ENCODE measurements around the gene UXT. TPM values are rescaled to one million over a fixed set of nuclear protein-coding genes. Genes with fewer than 3 reads are reported as not detected.
"Not testable (repeated sequence)": the region's sequence is repeated elsewhere in the genome, so short reads cannot be mapped to it uniquely, and the experiment has no call there.

Gene UXT
- total RNA-seq, 1 experiment from 2014 or later: 109 TPM

GRCh38 chrX:47618923-47619485, 40.0 kb downstream of the UXT start:
- no peak for DNase-seq (ENCODE audit: low read depth)

- DNase-seq (ENCODE audit: low read depth): no peak
Measured at GRCh38 chrX:47614618-47615017, 44.4 kb downstream of the UXT start.

GRCh38 chrX:47613082-47613481, 45.9 kb downstream of the UXT start:
- no peak for DNase-seq (ENCODE audit: low read depth)

- no peak for DNase-seq (ENCODE audit: low read depth)
Measured at GRCh38 chrX:47612418-47612817, 46.6 kb downstream of the UXT start.

DNA sequence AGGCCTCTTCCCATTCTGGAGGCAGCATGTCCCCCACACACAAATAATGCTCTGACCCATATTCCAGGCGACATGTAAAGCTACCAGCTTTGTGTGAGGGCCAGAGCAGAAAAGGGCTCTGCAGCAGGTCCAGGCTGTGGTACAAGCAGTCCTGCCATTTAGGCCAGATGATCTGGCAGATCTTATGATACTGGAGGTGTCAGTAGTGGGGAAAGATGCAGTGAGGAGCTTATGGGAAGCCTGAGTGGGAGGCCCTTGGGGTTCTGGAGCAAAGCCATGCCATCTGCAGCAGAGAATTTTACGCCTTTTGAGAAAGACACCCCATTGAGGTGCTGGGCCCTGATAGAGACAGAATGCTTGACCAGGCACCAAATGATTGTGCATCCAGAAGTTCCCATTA, 47.1 kb downstream of the UXT start:
- no peak for DNase-seq (ENCODE audit: low read depth)

DNA sequence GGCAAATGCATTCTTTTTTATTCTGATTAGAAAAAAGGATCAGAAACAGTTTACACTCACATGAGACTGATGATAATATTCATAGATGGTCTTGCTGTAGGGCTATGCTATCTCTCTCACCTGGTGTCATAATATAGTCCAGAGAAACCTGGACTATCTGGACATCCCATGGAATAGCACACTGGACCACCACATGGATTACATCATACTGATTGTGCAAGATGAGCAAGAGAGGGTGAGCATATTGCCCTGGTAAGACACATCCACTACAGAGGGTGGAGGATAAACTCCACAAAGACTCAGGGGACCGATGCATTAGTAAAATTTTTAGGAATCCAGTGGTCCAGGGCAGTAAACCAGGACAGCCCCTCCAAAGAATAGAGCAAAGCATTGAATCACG, 47.5 kb downstream of the UXT start:
- DNase-seq (ENCODE audit: low read depth): no peak

GRCh38 chrX:47610511-47610910, 48.5 kb downstream of the UXT start:
- no peak for DNase-seq (ENCODE audit: low read depth)

DNA sequence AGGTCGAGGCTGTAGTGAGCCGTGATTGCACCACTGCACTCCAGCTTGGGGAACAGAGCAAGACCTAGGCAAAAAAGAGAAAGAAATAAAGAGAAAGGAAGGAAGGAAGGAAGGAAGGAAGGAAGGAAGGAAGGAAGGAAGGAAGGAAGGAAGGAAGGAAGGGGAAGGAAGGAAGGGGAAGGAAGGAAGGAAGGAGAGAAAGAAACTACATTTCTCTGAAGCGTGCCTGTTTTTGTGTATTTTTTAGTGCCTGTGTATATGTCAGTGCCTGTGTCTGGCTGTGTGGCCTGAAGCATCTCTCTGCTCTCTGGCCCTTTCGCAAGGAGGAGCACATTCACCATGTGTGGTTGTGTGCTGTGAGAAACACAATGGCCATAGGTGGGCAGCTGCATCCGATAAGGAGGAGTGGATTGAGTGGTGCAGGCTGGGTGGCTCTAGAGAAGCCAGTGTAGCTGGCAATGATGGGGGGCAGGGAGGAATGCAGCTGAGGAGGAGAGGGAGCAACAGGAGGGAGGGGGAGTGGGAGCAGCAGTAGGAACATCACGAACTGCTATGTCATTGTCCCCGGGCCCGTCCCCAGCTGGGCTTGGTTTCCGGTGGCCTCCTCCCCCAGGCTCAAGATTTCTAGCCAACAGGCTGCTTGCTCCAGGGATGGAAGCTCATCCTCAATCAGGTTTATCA, 50.7 kb downstream of the UXT start:
- DNase-seq (ENCODE audit: low read depth): no peak

- DNase-seq (ENCODE audit: low read depth): peak; percentile 14
Measured at GRCh38 chrX:47607091-47607490, 51.9 kb downstream of the UXT start.

DNA sequence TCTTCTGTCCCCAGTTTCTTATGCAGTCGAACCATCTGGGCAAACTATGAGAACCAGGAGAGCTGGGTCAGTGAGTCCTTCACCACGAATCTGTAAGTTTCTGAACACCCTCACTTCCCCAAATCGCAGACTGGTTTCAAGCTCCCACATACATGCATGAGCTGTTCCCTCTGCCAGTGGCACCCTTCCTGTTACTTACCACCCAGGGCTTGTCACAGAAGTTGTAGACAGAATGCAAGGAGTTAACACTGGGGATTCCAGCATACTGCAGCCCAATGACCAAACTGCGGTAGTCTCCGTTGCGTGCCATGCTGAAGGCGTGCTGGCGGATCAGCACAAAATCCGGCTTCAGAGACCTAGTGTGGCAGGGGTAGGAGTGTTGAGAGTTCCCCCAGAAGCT, 54.0 kb downstream of the UXT start:
- no peak for DNase-seq (ENCODE audit: low read depth)

GRCh38 chrX:47603125-47603524, 55.9 kb downstream of the UXT start:
- DNase-seq (ENCODE audit: low read depth): not testable (repeated sequence)

Other genes with a start within 250 kb of the UXT start
- gene ZNF41, start 176.0 kb downstream of the UXT start, total RNA-seq (2014; rRNA removed): 9.1 and 9.4 TPM in 2 replicates
- gene ARAF, start 98.0 kb downstream of the UXT start, total RNA-seq (2014; rRNA removed): 28.0 and 34.0 TPM in 2 replicates
- 463 and 505 TPM in 2 replicates for gene TIMP1, start 76.7 kb downstream of the UXT start, total RNA-seq (2014; rRNA removed)
- 0.17 and 0.51 TPM in 2 replicates for gene SYN1, start 39.3 kb downstream of the UXT start, total RNA-seq (2014; rRNA removed)
- gene CFP, start 29.2 kb downstream of the UXT start, total RNA-seq (2014; rRNA removed): 0.34 TPM in 1 of 2 replicates, not detected in the other
- 44.2 and 46.8 TPM in 2 replicates for gene ELK1, start 8.6 kb downstream of the UXT start, total RNA-seq (2014; rRNA removed)
- gene ZNF81, start 177.7 kb upstream of the UXT start, total RNA-seq (2014; rRNA removed): 2.1 and 3.6 TPM in 2 replicates

Data from LHCN-M2 (cell line).